Stomach smooth muscle (tissue), 2 donors: Measurements from ENCODE around the gene GPI.

ENCODE experiments used
- H3K27ac ChIP-seq: one replicate; pipeline ENCODE4 v1.7.0; 2013; ENCODE audit warnings: mild to moderate bottlenecking, low read length, inconsistent platforms
- H3K27me3 ChIP-seq, 2 donors: one replicate each; pipeline ENCODE4 v1.7.0; 2013; ENCODE audit warnings: low read length in 2 of 2; ENCODE audit not compliant: insufficient read depth in 2 of 2, control insufficient read depth in 1 of 2
- H3K36me3 ChIP-seq, 2 donors: one replicate each; pipeline ENCODE4 v1.7.0; 2013; ENCODE audit warnings: low read length in 2 of 2; ENCODE audit not compliant: control insufficient read depth in 2 of 2, insufficient read depth in 2 of 2
- H3K4me1 ChIP-seq: one replicate; pipeline ENCODE4 v1.7.0; 2013; ENCODE audit warnings: low read length; ENCODE audit not compliant: control insufficient read depth, insufficient read depth
- H3K4me3 ChIP-seq, 2 donors: one replicate each; pipeline ENCODE4 v1.7.0; 2013; ENCODE audit warnings: low read length in 2 of 2
- H3K9ac ChIP-seq, 2 donors: one replicate each; pipeline ENCODE4 v1.7.0; 2013; ENCODE audit warnings: low read length in 2 of 2, mild to moderate bottlenecking in 1 of 2
- H3K9me3 ChIP-seq, 2 donors: one replicate each; pipeline ENCODE4 v1.7.0; 2013; ENCODE audit warnings: low read length in 2 of 2; ENCODE audit not compliant: control insufficient read depth in 2 of 2
- donor health status: healthy.
- donor health status: Pancreatic carcinoma.

GPI gene

GRCh38 chr19:34404109-34404909 is 39.3 kb downstream of the GPI start, which contains the start of gene PDCD2L:
TSS of gene PDCD2L (plus strand) at chr19:34404399. CDS start at chr19:34404431, 32 bp downstream.
- H3K27me3 ChIP-seq: no peaks in the 10 kb centered on the region
- H3K4me1 ChIP-seq: peaks cover 5% of the 10 kb centered on the region
- H3K9me3 ChIP-seq: no peaks in the 10 kb centered on the region
- no peak within 1 kb of the TSS for H3K27ac ChIP-seq
- peak within 1 kb of the TSS; percentile 81 to 96 for H3K4me3 ChIP-seq
- peak within 1 kb of the TSS; percentile 66 to 84 for H3K9ac ChIP-seq
- peaks cover 12 to 16% of the 10 kb centered on the region in 2 donors for H3K36me3 ChIP-seq

GRCh38 chr19:34405892-34406660 is 41.1 kb downstream of the GPI start:
- Histone ChIP-seq H3K27me3 (no peaks in the 10 kb centered on the region), H3K4me3 (no peak overlapping the region), H3K9me3 (no peaks in the 10 kb centered on the region), H3K36me3 (peaks cover 5 to 9% of the 10 kb centered on the region in 2 donors), H3K27ac (no peak overlapping the region), H3K9ac (no peak overlapping the region), H3K4me1 (peaks cover 5% of the 10 kb centered on the region)

GRCh38 chr19:34408411-34408810 is 43.4 kb downstream of the GPI start:
- H3K4me1 ChIP-seq: peaks cover 5% of the 10 kb centered on the region

GRCh38 chr19:34409189-34410164 is 44.5 kb downstream of the GPI start:
- H3K27me3 ChIP-seq: no peaks in the 10 kb centered on the region
- H3K9me3 ChIP-seq: no peaks in the 10 kb centered on the region
- H3K9ac ChIP-seq: no peak overlapping the region
- no peak overlapping the region for H3K4me3 ChIP-seq
- H3K36me3 ChIP-seq: peaks cover 8 to 9% of the 10 kb centered on the region in 2 donors
- no peak overlapping the region for H3K27ac ChIP-seq
- H3K4me1 ChIP-seq: peaks cover 4% of the 10 kb centered on the region

More at GRCh38 chr19:34408411-34408810, 43.4 kb downstream of the GPI start:
- H3K27ac ChIP-seq: no peak overlapping the region
- H3K36me3 ChIP-seq: peaks cover 5 to 9% of the 10 kb centered on the region in 2 donors
- no peak overlapping the region for H3K9ac ChIP-seq
- H3K9me3 ChIP-seq: no peaks in the 10 kb centered on the region
- no peaks in the 10 kb centered on the region for H3K27me3 ChIP-seq
- H3K4me3 ChIP-seq: no peak overlapping the region

- Histone ChIP-seq H3K27ac (no peak overlapping the region), H3K9me3 (no peaks in the 10 kb centered on the region), H3K4me3 (no peak overlapping the region), H3K9ac (no peak overlapping the region), H3K27me3 (no peaks in the 10 kb centered on the region), H3K36me3 (peaks cover 8 to 9% of the 10 kb centered on the region in 2 donors), H3K4me1 (no peaks in the 10 kb centered on the region)
Observed at GRCh38 chr19:34411216-34411615, 46.2 kb downstream of the GPI start.

- Histone ChIP-seq H3K36me3 (peaks cover 0 to 12% of the 10 kb centered on the region in 2 donors), H3K27ac (no peak overlapping the region), H3K9ac (no peak overlapping the region), H3K4me3 (no peak overlapping the region), H3K4me1 (no peaks in the 10 kb centered on the region), H3K9me3 (no peaks in the 10 kb centered on the region), H3K27me3 (no peaks in the 10 kb centered on the region)
Observed at GRCh38 chr19:34416021-34416545, 51.1 kb downstream of the GPI start.

- H3K36me3 ChIP-seq: peaks cover 3 to 12% of the 10 kb centered on the region in 2 donors
- H3K27me3 ChIP-seq: no peaks in the 10 kb centered on the region
- no peaks in the 10 kb centered on the region for H3K9me3 ChIP-seq
- H3K4me1 ChIP-seq: no peaks in the 10 kb centered on the region
- no peak overlapping the region for H3K27ac ChIP-seq
- H3K4me3 ChIP-seq: no peak overlapping the region
- H3K9ac ChIP-seq: no peak overlapping the region
Observed at GRCh38 chr19:34418300-34418699, 53.3 kb downstream of the GPI start.

GRCh38 chr19:34426096-34426661 is 61.2 kb downstream of the GPI start:
- H3K4me3 ChIP-seq: no peak overlapping the region

GRCh38 chr19:34428549-34429285 is 63.7 kb downstream of the GPI start:
- Histone ChIP-seq H3K4me1 (peaks cover 28% of the 10 kb centered on the region), H3K9ac (peak overlapping the region; percentile 82 to 84), H3K27me3 (no peaks in the 10 kb centered on the region), H3K4me3 (peak overlapping the region; percentile 94 to 95), H3K27ac (peak overlapping the region; percentile 70), H3K36me3 (peaks cover 0 to 5% of the 10 kb centered on the region in 2 donors), H3K9me3 (no peaks in the 10 kb centered on the region)

More at GRCh38 chr19:34426096-34426661, 61.2 kb downstream of the GPI start:
- no peak overlapping the region for H3K9ac ChIP-seq
- H3K27ac ChIP-seq: no peak overlapping the region
- H3K36me3 ChIP-seq: peaks cover 0 to 6% of the 10 kb centered on the region in 2 donors
- H3K4me1 ChIP-seq: peaks cover 23% of the 10 kb centered on the region
- no peaks in the 10 kb centered on the region for H3K27me3 ChIP-seq
- no peaks in the 10 kb centered on the region for H3K9me3 ChIP-seq
